Karpas-422 (cell line): ENCODE data around the gene LHFPL4. TPM values are rescaled to one million over a fixed set of nuclear protein-coding genes. Genes with fewer than 3 reads are reported as not detected.

Experiments
- DNase-seq: peaks from one replicate; pipeline ENCODE4 v3.0.0-alpha.2; 2015
- H2AFZ ChIP-seq: fragments of 200-600 bp; sonication (generic); 2 replicates; pipeline ENCODE4 v1.6.1; 2014; ENCODE audit warnings: antibody characterized with exemption, low read length, mixed read lengths
- H3K27ac ChIP-seq: fragments of 200-600 bp; sonication (generic); 2 replicates; pipeline ENCODE4 v1.5.1; 2014; ENCODE audit warnings: mild to moderate bottlenecking, low read length, moderate library complexity
- H3K27me3 ChIP-seq: fragments of 200-600 bp; sonication (generic); 2 replicates; pipeline ENCODE4 v1.6.1; 2014; ENCODE audit warnings: low read length, mixed read lengths
- H3K36me3 ChIP-seq: fragments of 200-600 bp; sonication (generic); 2 replicates; pipeline ENCODE4 v1.6.1; 2014; ENCODE audit warnings: low read length, mixed read lengths; ENCODE audit not compliant: insufficient read depth
- H3K4me1 ChIP-seq: fragments of 200-600 bp; sonication (generic); 2 replicates; pipeline ENCODE4 v1.6.1; 2014; ENCODE audit warnings: mild to moderate bottlenecking, low read length, mixed read lengths
- H3K4me2 ChIP-seq: fragments of 200-600 bp; sonication (generic); 2 replicates; pipeline ENCODE4 v1.6.1; 2014; ENCODE audit warnings: low read length, low read depth, mild to moderate bottlenecking; ENCODE audit not compliant: poor library complexity, severe bottlenecking
- H3K4me3 ChIP-seq: fragments of 200-600 bp; sonication (generic); 2 replicates; pipeline ENCODE4 v1.5.1; 2014; ENCODE audit warnings: mild to moderate bottlenecking, antibody characterized with exemption, low read length, mixed read lengths
- H3K79me2 ChIP-seq: fragments of 200-600 bp; sonication (generic); 2 replicates; pipeline ENCODE4 v1.6.1; 2014; ENCODE audit warnings: mild to moderate bottlenecking, low read length, mixed read lengths
- H3K9ac ChIP-seq: fragments of 200-600 bp; sonication (generic); 2 replicates; pipeline ENCODE4 v1.6.0; 2014; ENCODE audit warnings: low read length
- H3K9me2 ChIP-seq: fragments of 200-600 bp; sonication (generic), shearing (Covaris generic); replicated peaks from 2 replicates; pipeline ENCODE4 v1.6.0; 2014; ENCODE audit warnings: mild to moderate bottlenecking, low read length, moderate library complexity; ENCODE audit not compliant: insufficient read depth
- H3K9me3 ChIP-seq: fragments of 300-700, 200-600 bp; sonication (generic); 2 replicates; pipeline ENCODE4 v1.6.1; 2014; ENCODE audit warnings: low read length, mixed read lengths
- H4K20me1 ChIP-seq: fragments of 200-600 bp; sonication (generic); 2 replicates; pipeline ENCODE4 v1.6.1; 2014; ENCODE audit warnings: mild to moderate bottlenecking, antibody characterized with exemption, low read length, low read depth; ENCODE audit not compliant: insufficient read depth
- total RNA-seq: library from RNA; depleted of rRNA; stranded (reverse); fragments of >200 nt; shearing (Covaris generic); gene quantifications from 2 replicates; pipeline ENCODE4 v1.2.3, GENCODE V29; 2014; ENCODE audit warnings: low replicate concordance; rRNA removed

LHFPL4 gene
- total RNA-seq, 1 experiment from 2014 or later, result not detected

DNA sequence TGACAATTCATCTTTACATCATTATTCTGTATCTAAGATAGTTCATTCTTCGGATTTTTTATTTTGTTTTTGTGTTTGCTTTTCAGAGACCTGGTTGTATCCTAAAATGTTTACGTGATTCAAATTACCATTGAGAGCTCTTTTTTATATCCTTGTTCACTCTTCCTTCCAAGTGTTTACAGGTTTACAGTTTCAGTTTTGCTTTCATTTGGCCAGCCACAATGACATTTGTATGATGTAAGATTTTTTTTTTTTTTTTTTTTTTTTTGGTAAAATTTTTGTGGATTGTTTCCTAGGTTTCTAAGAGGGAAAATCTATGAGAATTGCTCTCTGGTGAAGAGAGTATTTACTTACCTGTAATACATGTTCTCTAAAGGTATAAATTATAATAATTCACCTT, 101.2 kb downstream of the LHFPL4 start:
- no peak overlapping the region for H3K4me2 ChIP-seq
- no peak overlapping the region for H2AFZ ChIP-seq
- H3K4me1 ChIP-seq, result no peaks in the 10 kb centered on the region
- H3K9me2 ChIP-seq, result no peaks in the 10 kb centered on the region
- H4K20me1 ChIP-seq, result no peaks in the 10 kb centered on the region
- no peak overlapping the region for H3K4me3 ChIP-seq
- peaks cover 83% of the 10 kb centered on the region for H3K36me3 ChIP-seq
- H3K79me2 ChIP-seq, result peaks cover 74% of the 10 kb centered on the region
- H3K9me3 ChIP-seq, result no peaks in the 10 kb centered on the region
- no peak overlapping the region for H3K9ac ChIP-seq
- H3K27me3 ChIP-seq, result no peaks in the 10 kb centered on the region
- DNase-seq, result no peak
- H3K27ac ChIP-seq, result no peak overlapping the region

DNA sequence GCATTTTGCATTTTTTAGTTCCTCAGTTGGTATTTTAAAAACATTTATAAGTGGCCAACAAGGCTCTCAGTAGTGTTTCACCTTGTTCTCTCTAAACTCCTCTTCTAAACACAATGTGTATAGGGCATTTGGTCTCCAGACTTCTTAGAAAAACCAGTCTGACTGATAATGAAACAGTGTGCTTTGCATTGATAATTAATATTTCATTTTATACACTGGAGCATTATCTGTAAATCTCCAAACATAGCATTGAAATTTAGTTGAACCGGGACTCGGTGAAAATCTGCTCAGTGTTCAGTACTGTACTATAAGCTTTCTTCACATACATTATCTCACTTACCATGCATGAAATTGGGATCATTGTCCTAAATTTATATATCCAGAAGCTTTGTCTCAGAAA, 102.6 kb downstream of the LHFPL4 start:
- no peaks in the 10 kb centered on the region for H4K20me1 ChIP-seq

DNA sequence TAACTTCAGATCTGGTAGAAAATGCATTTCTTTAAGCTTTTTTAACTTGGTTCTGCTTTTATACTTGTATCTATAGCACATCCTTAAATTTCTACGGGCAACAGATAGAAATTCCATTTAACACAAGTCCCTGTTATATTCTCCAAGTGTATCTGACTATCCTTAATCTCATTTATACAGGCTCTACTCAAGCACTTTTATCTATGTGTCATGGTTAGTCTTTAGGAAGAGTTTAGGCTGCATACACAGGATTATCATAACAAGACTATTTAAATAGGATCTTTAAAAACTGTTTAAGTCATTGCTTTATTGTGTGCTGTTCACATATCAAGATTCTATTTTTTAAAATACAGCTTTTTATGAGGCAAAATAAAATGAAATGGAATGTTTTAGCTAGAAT, 103.5 kb downstream of the LHFPL4 start:
- no peak overlapping the region for H3K4me3 ChIP-seq
- H3K27me3 ChIP-seq, result no peaks in the 10 kb centered on the region
- no peaks in the 10 kb centered on the region for H3K9me3 ChIP-seq
- H3K4me2 ChIP-seq, result no peak overlapping the region
- no peaks in the 10 kb centered on the region for H3K4me1 ChIP-seq
- peaks cover 79% of the 10 kb centered on the region for H3K79me2 ChIP-seq
- H3K36me3 ChIP-seq, result peaks cover 90% of the 10 kb centered on the region
- DNase-seq, result no peak
- no peak overlapping the region for H3K27ac ChIP-seq
- no peak overlapping the region for H2AFZ ChIP-seq
- no peaks in the 10 kb centered on the region for H3K9me2 ChIP-seq
- no peaks in the 10 kb centered on the region for H4K20me1 ChIP-seq
- no peak overlapping the region for H3K9ac ChIP-seq

More for the DNA sequence above, 102.6 kb downstream of the LHFPL4 start:
- no peaks in the 10 kb centered on the region for H3K27me3 ChIP-seq
- peaks cover 81% of the 10 kb centered on the region for H3K79me2 ChIP-seq
- peaks cover 94% of the 10 kb centered on the region for H3K36me3 ChIP-seq
- peak overlapping the region; percentile 26; the same call in 1 of the 2 replicates for H3K27ac ChIP-seq
- H3K9me2 ChIP-seq, result no peaks in the 10 kb centered on the region
- no peak overlapping the region for H2AFZ ChIP-seq
- H3K9me3 ChIP-seq, result no peaks in the 10 kb centered on the region
- no peak overlapping the region for H3K4me3 ChIP-seq
- H3K4me2 ChIP-seq, result no peak overlapping the region
- no peak for DNase-seq
- H3K4me1 ChIP-seq, result no peaks in the 10 kb centered on the region
- no peak overlapping the region for H3K9ac ChIP-seq

DNA sequence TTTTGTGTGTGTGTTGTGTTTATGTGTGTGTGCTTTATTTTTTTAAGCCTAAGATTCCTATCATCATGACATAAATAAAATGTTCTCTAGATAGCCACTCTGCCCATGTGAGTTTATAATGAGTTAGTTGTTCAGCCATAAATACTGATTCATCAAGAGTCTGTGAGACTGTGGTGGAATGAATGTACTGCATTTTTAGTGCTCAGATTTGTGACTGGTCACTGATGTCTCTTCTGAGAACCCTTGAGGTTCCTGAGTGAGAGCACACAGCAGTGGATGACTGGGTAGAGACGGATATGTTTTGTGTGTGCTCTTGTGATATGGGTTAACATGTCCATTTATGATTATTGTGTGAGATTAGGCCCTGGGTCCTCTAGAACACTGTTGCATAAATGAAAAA, 105.0 kb downstream of the LHFPL4 start:
- no peaks in the 10 kb centered on the region for H4K20me1 ChIP-seq

More for the DNA sequence above, 105.0 kb downstream of the LHFPL4 start:
- Histone ChIP-seq H3K36me3 (peaks cover 92% of the 10 kb centered on the region), H3K9me2 (no peaks in the 10 kb centered on the region), H3K79me2 (peaks cover 77% of the 10 kb centered on the region), H2AFZ (no peak overlapping the region), H3K4me1 (no peaks in the 10 kb centered on the region), H3K9me3 (no peaks in the 10 kb centered on the region), H3K9ac (no peak overlapping the region), H3K27me3 (no peaks in the 10 kb centered on the region), H3K4me2 (no peak overlapping the region), H3K4me3 (no peak overlapping the region), H3K27ac (no peak overlapping the region)
- DNase-seq, result no peak

Other genes starting within 250 kb of the LHFPL4 start
- 28.2 and 50.4 TPM in 2 replicates for gene THUMPD3, start 190.8 kb downstream of the LHFPL4 start, total RNA-seq
- 72.4 and 111 TPM in 2 replicates for gene SETD5, start 156.2 kb downstream of the LHFPL4 start, total RNA-seq
- 47.4 and 49.1 TPM in 2 replicates for gene MTMR14, start 95.7 kb upstream of the LHFPL4 start, total RNA-seq
- 0.18 TPM in 1 of 2 replicates, not detected in the other for gene CPNE9, start 150.0 kb upstream of the LHFPL4 start, total RNA-seq
- 14.5 and 28.2 TPM in 2 replicates for gene BRPF1, start 177.9 kb upstream of the LHFPL4 start, total RNA-seq
- 22.1 and 48.7 TPM in 2 replicates for gene OGG1, start 196.1 kb upstream of the LHFPL4 start, total RNA-seq
- gene CAMK1, start 216.1 kb upstream of the LHFPL4 start, total RNA-seq, result 41.6 and 86.6 TPM in 2 replicates
- 80.2 and 122 TPM in 2 replicates for gene TADA3, start 238.7 kb upstream of the LHFPL4 start, total RNA-seq
- gene ARPC4, start 239.3 kb upstream of the LHFPL4 start, total RNA-seq, result 102 and 123 TPM in 2 replicates